ENCODE results near the gene PECR. TPM values are rescaled to one million over a fixed set of nuclear protein-coding genes. Genes with fewer than 3 reads are reported as not detected.

The PECR gene
- total RNA-seq, 1 experiment from 2014 or later, result 15.3 TPM

GRCh38 chr2:216014006-216014405 lies 67.6 kb downstream of the PECR start:
- Histone ChIP-seq H4K5ac (ENCODE audit: insufficient read length, low read depth, low read length) (no peak overlapping the region), H4K8ac (replicated peaks; ENCODE audit: insufficient read length, low read depth, low read length) (no peak overlapping the region), H3K56ac (ENCODE audit: insufficient read length, low read depth, low read length) (no peak overlapping the region), H2BK5ac (ENCODE audit: insufficient read length, low read length) (no peak overlapping the region), H3K9ac (ENCODE audit: extremely low read depth, insufficient read length, low read length) (no peak overlapping the region), H3K23ac (ENCODE audit: insufficient read length, low read depth, low read length) (no peak overlapping the region), H2BK15ac (ENCODE audit: low read depth, low read length) (no peak overlapping the region), H3K27ac (ENCODE audit: insufficient read length, low read depth, low read length) (no peak overlapping the region), H3K27me3 (ENCODE audit: insufficient read depth, low read length) (no peaks in the 10 kb centered on the region), H2BK120ac (ENCODE audit: low read depth, low read length, poor library complexity, severe bottlenecking) (no peak overlapping the region), H3K9me3 (ENCODE audit: control insufficient read depth, low read depth, low read length) (no peaks in the 10 kb centered on the region), H3K23me2 (ENCODE audit: insufficient read length, low read depth, low read length, poor library complexity, severe bottlenecking) (peaks cover 6% of the 10 kb centered on the region), H2AFZ (ENCODE audit: low read length) (no peak overlapping the region), H3T11ph (ENCODE audit: low read length) (no peak overlapping the region), H3K18ac (ENCODE audit: insufficient read length, low read depth, low read length) (no peak overlapping the region), H3K4me2 (ENCODE audit: insufficient read depth, insufficient read length, low read length) (no peak overlapping the region), H3K79me2 (ENCODE audit: insufficient read depth, low read length) (peaks cover 15% of the 10 kb centered on the region; the same call in 1 of the 2 replicates), H3K14ac (ENCODE audit: insufficient read depth, low read length) (no peak overlapping the region), H3K4ac (ENCODE audit: low read depth, low read length) (no peak overlapping the region), H4K20me1 (ENCODE audit: control insufficient read depth, insufficient read depth, insufficient read length) (no peaks in the 10 kb centered on the region), H3K4me1 (ENCODE audit: insufficient read depth, low read length) (no peaks in the 10 kb centered on the region), H3K79me1 (ENCODE audit: insufficient read depth, low read depth, low read length, poor library complexity, severe bottlenecking) (no peaks in the 10 kb centered on the region), H2BK12ac (ENCODE audit: insufficient read length, low read depth, low read length) (no peak overlapping the region), H2BK20ac (ENCODE audit: low read depth, low read length, poor library complexity, severe bottlenecking) (no peak overlapping the region), H4K91ac (ENCODE audit: insufficient read length, low read depth, low read length) (no peak overlapping the region), H2AK5ac (ENCODE audit: insufficient read length, low read length) (no peak overlapping the region)
- peaks cover 13 to 18% of the 10 kb centered on the region in 2 experiments for H3K4me1 Mint-ChIP-seq
- WGBS (ENCODE audit: extremely low coverage, insufficient read length, low lambda C conversion rate), result no CpG with 5 or more reads among the region's 8 CpGs
- H3K4me3 Mint-ChIP-seq, result peak overlapping the region in 1 of 2 experiments; percentile 68; a peak in 3 of 5 replicates
- DNase-seq, result no peak
- no peaks in the 10 kb centered on the region for H3K27me3 Mint-ChIP-seq (ENCODE audit: low read depth)
- no peaks in the 10 kb centered on the region for H3K9me3 Mint-ChIP-seq
- no peak for TF ChIP-seq CTCF (conservative IDR thresholded peaks at IDR 0.05)
- peaks cover 2 to 9% (median 2%) of the 10 kb centered on the region in 3 experiments; a peak in 5 of 7 replicates for H3K36me3 Mint-ChIP-seq (ENCODE audit: insufficient read depth in 1 of 3, low read depth in 3 of 3)
- no peak overlapping the region for H3K27ac Mint-ChIP-seq

Data from H9 (cell line).